ENCODE measurements around the gene PHGDH.

Gene PHGDH

GRCh38 chr1:119729044-119729443 lies 17.3 kb downstream of the PHGDH start:
- no peak overlapping the region for H3K4me3 ChIP-seq (replicated peaks in 1 of 2; ENCODE audit: low read depth in 2 of 2, low read length in 2 of 2)
- TF ChIP-seq CTCF (IDR thresholded peaks at IDR 0.05; ENCODE audit: low read depth, low read length), result no peak
- DNase-seq (ENCODE audit: low read depth in 2 of 2), result no peak

GRCh38 chr1:119731060-119731459 lies 19.3 kb downstream of the PHGDH start:
- TF ChIP-seq CTCF (IDR thresholded peaks at IDR 0.05; ENCODE audit: low read depth, low read length), result no peak
- H3K4me3 ChIP-seq (replicated peaks in 1 of 2; ENCODE audit: low read depth in 2 of 2, low read length in 2 of 2), result no peak overlapping the region
- DNase-seq (ENCODE audit: low read depth in 2 of 2), result no peak

GRCh38 chr1:119731741-119732430 lies 20.2 kb downstream of the PHGDH start:
- no peak overlapping the region for H3K4me3 ChIP-seq (replicated peaks in 1 of 2; ENCODE audit: low read depth in 2 of 2, low read length in 2 of 2)
- DNase-seq (ENCODE audit: low read depth in 2 of 2), result no peak
- TF ChIP-seq CTCF (IDR thresholded peaks at IDR 0.05; ENCODE audit: low read depth, low read length), result no peak

- TF ChIP-seq CTCF (IDR thresholded peaks at IDR 0.05; ENCODE audit: low read depth, low read length), result no peak
- H3K4me3 ChIP-seq (replicated peaks in 1 of 2; ENCODE audit: low read depth in 2 of 2, low read length in 2 of 2), result no peak overlapping the region
- no peak for DNase-seq (ENCODE audit: low read depth in 2 of 2)
These were observed 20.9 kb downstream of the PHGDH start for GRCh38 chr1:119732465-119733168.

- no peak for TF ChIP-seq CTCF (IDR thresholded peaks at IDR 0.05; ENCODE audit: low read depth, low read length)
- DNase-seq (ENCODE audit: low read depth in 2 of 2), result no peak
These were observed 22.0 kb downstream of the PHGDH start for GRCh38 chr1:119733754-119734153.

GRCh38 chr1:119735217-119735616 lies 23.5 kb downstream of the PHGDH start:
- H3K4me3 ChIP-seq (replicated peaks in 1 of 2; ENCODE audit: low read depth in 2 of 2, low read length in 2 of 2), result no peak overlapping the region
- peak in 1 of 2 donors; percentile 17 for DNase-seq (ENCODE audit: low read depth in 2 of 2)
- TF ChIP-seq CTCF (IDR thresholded peaks at IDR 0.05; ENCODE audit: low read depth, low read length), result no peak

More at GRCh38 chr1:119733754-119734153, 22.0 kb downstream of the PHGDH start:
- no peak overlapping the region for H3K4me3 ChIP-seq (replicated peaks in 1 of 2; ENCODE audit: low read depth in 2 of 2, low read length in 2 of 2)

Data from cardiac fibroblast (primary cell).